ENCODE data around the gene SLC7A7. TPM values are rescaled to one million over a fixed set of nuclear protein-coding genes. Genes with fewer than 3 reads are reported as not detected.

Gene SLC7A7
- total and polyA plus RNA-seq, 2 of the 13 experiments (the other 11 are each of a cell fraction or from before 2014, with no cell fraction given), result 0.13 to 0.63 TPM

- TF ChIP-seq HNF1A (IDR thresholded peaks at IDR 0.05; ENCODE audit: low read depth) (no peak), HNF1A (CRISPR knock-in tag; IDR thresholded peaks at IDR 0.05; ENCODE audit: borderline replicate concordance) (peak; percentile 36; the same call in 1 of the 2 replicates), ZNF629 (CRISPR knock-in tag; conservative IDR thresholded peaks at IDR 0.05) (no peak), ZGPAT (CRISPR knock-in tag; IDR thresholded peaks at IDR 0.05) (peak; percentile 67; the same call in 1 of the 2 replicates), HNRNPK (IDR thresholded peaks at IDR 0.05; ENCODE audit: low read depth, low read length, poor library complexity, severe bottlenecking) (peak; percentile 53), ISL2 (CRISPR knock-in tag; IDR thresholded peaks at IDR 0.05) (peak; percentile 47; the same call in 1 of the 2 replicates), ZNF547 (CRISPR knock-in tag; IDR thresholded peaks at IDR 0.05) (peak; percentile 92), ZNF224 (CRISPR knock-in tag; IDR thresholded peaks at IDR 0.05) (peak; percentile 93), ZNF703 (CRISPR knock-in tag; IDR thresholded peaks at IDR 0.05; ENCODE audit: borderline replicate concordance) (peak; percentile 90), ZHX1 (CRISPR knock-in tag; IDR thresholded peaks at IDR 0.05; ENCODE audit: low read depth) (peak; percentile 65), ZNF350 (CRISPR knock-in tag; IDR thresholded peaks at IDR 0.05; ENCODE audit: borderline replicate concordance, low read depth) (0 out of 2 replicates have a peak, but pooled peaks have one; percentile 63), LRRFIP1 (CRISPR knock-in tag; conservative IDR thresholded peaks at IDR 0.05) (no peak), CENPT (CRISPR knock-in tag; IDR thresholded peaks at IDR 0.05; ENCODE audit: low read depth) (no peak), SRF (IDR thresholded peaks at IDR 0.05; ENCODE audit: low read depth, low read length) (no peak), TBX3 (IDR thresholded peaks at IDR 0.05; ENCODE audit: borderline replicate concordance) (no peak), HDAC1 (CRISPR knock-in tag; IDR thresholded peaks at IDR 0.05) (no peak), ZFP36L2 (CRISPR knock-in tag; IDR thresholded peaks at IDR 0.05) (no peak)
These were observed 22.0 kb upstream of the SLC7A7 start (continued) for GRCh38 chr14:22837114-22837749.

All from HepG2 (cell line).